HG02623 (cell line): Measurements from ENCODE around the gene ATP6V0D1.
A peak's percentile ranks its signal among the peaks of the same experiment; 100 is the strongest.
"Not testable (repeated sequence)": the region's sequence is repeated elsewhere in the genome, so short reads cannot be mapped to it uniquely, and the experiment has no call there.

Source experiments
- ATAC-seq: cut with Tn5 transposase; IDR thresholded peaks from one replicate; pipeline ENCODE4 v1.9.1; 2021; ENCODE audit warnings: moderate library complexity; ENCODE audit not compliant: unreplicated experiment

The ATP6V0D1 gene

DNA sequence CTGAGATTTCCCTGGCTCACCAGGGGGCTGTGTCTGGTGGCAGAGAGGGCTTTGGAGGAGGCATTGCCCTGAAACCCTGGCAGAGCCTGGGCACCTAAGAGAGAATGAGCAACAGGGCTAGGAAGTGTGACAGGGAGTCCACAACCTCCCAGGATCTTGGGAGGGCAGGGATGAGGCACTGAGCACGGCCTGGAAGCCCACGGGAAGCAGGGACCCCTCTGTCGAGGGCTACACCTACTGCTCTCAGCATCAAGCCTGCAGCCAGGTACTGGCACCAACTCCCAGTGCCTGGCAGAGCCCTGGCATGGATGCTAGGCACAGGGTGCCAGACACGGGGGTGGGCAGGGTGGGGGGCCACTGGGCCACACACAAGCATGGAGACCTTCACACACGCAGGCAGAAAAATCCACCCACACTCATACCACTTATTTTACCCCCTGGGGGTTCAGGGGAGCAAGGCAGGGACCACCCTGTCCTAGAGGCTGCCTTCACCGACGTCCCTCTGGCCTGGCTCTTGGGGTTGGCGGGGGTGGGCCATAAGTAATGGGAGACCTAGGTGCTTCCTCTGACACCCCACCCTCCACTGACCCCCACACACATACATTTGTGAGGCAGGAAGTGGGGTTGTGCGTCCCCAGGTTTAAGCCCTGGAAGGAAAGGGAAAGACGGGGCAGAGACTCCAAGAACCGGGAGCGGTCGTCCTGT is 51.0 kb downstream of the ATP6V0D1 start:
- ATAC-seq = no peak

DNA sequence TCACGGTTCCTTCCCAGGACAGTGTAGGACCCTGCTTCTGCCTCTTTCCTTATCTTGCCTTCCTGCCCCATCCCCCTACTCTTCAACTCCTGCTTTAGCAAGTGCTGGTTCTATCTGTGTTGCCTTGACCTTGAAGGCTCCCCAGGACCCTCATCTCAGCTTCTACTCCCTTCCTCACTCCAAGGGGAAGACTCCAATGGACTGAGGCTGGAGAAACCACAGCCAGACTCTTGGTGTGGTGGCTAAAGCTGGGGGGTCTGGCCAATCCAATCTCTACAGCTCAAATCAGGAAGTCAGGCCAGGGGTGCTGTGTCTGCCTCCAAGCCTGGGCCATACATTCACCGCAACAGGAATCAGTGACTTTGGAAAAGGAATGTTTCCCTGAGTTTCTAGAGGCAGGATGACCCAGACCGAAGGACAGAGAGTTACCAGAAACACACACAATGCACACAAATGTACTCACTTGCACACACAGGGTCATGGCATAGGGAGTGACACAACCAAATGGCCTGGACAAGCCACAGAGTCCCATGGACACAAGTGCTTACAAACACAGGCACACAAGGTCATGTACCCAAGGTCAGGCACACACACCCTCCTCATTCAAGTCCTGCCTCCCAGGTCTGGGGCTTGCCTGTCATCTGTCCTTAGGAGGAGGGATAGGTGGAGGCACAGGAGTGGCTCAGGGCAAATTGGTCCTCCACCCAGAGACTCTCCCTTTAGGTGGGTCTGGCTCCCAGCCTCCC is 51.7 kb downstream of the ATP6V0D1 start:
- ATAC-seq = no peak

DNA sequence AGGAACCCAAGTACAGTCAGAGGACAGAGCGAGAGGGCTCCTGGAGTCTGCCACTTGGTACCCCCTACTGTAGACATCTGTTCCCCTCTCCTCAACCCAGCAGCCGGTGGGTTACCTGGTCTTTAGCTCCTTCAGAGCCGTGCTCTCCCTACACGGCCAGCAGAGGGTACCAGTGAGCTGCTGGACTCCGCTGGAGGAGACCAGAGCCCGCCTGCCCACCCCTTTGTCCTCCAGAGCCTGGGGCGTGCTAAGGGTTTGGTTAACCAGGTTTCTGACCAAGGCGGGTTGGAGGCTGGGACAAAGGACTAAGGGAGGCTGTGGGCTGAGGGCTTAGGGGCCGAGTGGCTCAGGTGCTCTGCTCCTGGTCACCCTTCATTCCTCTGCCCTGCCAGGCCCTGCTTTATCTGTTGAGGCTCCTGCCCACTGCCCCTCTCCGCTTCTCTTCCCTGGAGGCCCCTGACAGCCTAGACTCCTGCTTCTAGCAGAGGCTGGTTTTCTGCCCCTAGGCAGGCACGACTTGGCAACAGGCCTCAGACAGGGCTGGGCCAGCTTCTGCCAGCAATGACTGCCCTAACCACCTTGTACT is 52.7 kb downstream of the ATP6V0D1 start:
- no peak for ATAC-seq

DNA sequence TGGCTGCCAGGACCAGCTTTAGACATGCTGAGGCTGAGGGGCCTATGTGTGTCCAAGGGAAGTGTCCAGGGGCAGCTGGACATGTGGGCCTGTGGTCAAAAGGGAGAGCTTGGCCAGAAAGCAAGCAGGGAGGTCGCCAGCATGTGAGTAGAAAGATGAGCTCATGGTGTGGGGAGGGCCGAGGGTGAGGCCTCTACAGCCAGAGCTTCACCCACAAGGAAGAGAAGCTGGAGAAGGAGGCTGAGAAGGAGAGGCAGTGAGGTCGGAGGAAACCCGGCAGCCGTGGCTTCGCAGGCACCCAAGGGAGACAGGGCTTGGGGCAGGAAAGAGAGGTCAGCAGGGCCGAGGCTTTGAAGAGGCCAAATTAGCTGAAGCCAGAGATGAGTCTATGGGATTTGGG is 54.0 kb downstream of the ATP6V0D1 start:
- ATAC-seq = no peak

DNA sequence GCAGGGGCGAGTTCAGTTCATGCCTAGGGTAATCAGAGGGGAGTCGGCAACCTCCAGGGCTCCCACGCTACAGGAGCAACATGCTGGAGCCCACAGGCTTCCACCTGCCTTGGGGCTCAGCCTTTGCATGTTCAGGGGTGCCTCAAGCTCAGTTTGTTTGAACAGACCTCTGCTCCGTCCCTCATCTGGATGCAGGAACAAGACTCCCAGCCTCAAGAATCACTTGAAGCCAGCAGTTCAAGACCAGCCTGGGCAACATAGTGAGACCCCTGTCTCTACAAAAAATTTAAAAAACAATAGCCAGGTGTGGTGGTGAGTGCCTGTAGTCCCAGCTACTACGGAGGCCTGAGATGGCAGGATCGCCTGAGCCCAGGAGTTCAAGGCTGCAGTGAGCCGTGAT is 54.9 kb downstream of the ATP6V0D1 start:
- no peak for ATAC-seq

DNA sequence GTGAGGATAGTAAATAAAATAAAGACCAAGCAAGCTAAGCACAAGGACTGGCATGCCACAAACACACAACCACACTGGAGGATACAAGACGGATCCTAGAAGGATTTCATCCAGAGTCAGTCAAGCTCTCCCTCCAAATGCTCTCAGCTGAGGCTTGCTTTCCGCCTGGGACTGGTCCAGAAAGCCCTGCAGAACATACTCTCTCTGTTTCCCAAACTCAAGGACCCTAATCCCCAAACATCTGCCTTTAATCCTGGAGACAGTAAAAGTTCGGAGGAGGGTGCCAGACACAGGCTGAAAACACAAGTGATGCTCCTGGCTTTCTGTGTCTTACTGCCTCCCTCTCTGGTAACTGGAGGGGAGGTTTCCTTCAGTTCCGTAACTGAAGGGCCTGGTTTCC is 55.4 kb downstream of the ATP6V0D1 start:
- no peak for ATAC-seq

DNA sequence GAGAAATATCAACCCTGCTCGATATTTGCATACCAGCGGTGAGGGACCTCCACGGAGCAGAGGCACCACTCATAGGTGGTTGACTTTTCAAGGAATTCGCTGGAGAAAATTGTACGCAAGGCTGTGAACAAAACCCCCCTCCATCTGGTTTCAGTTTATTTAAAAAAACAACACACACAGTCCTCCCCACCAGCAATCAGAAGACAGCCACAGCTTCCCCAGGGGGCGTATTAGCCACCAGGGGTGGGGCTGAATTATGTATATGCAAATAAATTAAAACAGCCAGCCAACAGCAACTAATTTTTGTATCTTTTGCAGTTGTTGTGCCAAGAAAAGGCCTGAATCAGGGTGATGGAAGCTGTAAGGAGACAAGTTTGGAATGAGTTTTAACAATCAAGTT is 55.9 kb downstream of the ATP6V0D1 start:
- no peak for ATAC-seq

DNA sequence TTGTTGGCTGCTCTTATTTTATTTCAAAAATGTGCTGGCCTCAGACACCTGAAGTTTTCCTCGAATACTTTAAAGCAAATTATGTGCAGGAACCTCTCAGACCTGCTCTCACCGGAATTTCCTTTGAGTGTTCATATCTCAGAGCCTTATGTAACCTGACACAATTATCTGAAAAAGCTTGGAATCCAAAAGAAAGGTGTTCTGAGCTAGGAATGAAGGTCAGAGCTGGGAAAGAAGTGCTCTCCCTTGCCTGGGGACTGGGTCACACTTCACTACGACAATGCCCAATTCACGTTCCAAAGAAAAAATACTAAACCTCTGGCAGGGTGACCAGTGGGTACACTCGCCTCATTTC is 56.7 kb downstream of the ATP6V0D1 start:
- ATAC-seq = no peak

DNA sequence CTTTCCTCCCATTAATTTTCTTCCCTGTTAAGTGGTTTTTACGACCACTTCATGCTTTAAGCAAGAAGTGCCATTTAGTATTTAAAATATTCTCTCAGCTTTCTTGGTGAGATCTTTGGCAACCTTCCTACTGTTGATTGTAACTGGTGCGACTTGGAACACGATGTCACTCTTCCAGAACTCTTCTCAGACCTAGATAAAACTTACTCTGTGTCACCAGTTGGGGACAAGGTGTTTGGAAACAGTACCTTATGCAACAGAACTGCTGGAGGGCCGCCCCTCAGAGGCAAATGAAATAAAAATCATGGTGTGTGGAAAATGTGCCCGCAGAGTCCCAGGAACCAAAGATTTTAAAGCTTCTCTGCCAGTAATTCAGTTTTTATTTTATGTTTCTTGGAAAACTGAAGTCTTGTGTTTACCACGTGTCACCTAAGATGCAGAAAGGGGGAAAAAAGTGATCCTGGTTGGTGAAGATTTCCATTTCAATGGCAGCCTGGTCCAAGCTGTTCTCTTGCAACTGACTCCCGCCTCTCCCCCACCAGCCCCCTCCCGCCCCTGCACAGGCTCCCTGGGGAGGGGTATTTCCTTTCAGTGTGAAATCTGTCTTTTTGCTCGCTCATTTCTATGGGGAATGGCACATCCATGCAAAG is 57.2 kb downstream of the ATP6V0D1 start:
- ATAC-seq = no peak

DNA sequence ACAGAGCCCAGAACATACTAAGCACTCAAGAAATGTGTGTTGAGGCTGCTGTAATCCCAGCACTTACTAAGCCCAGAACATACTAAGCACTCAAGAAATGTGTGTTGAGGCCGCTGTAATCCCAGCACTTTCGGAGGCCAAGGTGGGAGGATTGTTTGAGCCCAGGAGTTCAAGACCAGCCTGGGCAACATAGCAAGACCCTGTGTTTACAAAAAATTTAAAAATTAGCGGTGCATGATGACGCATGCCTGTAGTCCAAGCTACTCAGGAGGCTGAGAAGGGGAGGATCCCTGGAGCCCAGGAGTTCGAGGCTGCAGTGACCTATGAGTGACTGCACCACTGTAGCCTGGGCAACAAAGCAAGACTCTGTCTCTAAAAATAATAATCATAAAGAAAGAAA is 57.9 kb downstream of the ATP6V0D1 start:
- no peak for ATAC-seq

DNA sequence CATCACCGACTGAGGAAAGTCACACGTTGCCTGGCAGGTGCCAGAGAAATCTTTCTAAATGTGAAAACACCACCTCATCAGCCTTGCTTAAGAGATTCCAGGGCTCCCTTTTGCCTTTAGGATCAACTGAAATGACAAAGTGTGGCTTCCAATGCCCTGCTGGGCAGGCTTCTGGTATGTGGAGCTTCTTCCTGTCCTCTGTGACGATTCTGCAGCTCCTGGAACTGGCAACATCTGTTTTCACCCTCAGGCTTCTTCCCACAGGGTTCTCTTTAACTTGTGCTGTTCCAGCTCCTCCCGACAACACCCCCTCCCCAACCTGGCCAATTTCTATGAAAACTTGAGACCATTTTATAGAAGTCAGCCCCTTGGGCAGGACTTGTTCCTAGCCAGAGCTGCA is 59.9 kb downstream of the ATP6V0D1 start:
- no peak for ATAC-seq

DNA sequence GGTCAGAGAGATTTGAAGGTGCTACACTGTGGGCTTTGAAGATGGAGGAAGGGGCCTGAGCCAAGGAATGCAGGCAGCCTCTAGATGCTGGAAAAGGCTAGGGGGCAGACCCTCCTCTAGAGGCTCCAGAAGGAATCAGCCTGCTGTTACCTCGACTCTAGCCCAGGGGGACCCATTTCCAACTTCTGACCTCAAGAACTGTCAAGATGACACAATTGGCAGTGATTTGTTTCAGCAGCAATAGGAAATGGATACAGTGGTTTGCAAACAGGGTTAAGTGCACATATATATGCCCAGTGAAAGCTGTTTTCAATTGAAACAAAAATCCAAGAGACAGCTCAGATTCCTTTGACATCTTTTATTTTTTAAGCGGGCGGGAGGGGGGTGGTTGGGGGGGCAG is 61.0 kb downstream of the ATP6V0D1 start:
- no peak for ATAC-seq

DNA sequence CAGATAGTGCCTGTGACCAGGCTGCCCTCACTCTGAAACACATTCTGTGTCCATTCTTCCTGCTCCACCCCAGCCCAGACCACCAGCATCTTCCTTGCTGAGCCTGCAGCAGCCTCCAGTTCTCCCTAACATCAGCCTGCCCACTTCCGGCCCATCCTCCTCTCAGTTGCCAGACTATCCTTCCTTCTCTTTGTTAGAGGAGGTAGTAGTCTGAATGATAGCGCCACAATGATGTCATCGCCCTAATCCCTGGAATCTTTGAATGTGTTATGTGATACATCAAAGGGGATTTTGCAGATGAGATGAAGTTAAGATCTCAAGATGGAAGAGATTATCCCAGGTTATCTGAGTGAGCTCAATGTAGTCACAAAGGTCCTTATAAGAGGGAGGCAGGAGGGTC is 61.5 kb downstream of the ATP6V0D1 start:
- ATAC-seq = no peak

DNA sequence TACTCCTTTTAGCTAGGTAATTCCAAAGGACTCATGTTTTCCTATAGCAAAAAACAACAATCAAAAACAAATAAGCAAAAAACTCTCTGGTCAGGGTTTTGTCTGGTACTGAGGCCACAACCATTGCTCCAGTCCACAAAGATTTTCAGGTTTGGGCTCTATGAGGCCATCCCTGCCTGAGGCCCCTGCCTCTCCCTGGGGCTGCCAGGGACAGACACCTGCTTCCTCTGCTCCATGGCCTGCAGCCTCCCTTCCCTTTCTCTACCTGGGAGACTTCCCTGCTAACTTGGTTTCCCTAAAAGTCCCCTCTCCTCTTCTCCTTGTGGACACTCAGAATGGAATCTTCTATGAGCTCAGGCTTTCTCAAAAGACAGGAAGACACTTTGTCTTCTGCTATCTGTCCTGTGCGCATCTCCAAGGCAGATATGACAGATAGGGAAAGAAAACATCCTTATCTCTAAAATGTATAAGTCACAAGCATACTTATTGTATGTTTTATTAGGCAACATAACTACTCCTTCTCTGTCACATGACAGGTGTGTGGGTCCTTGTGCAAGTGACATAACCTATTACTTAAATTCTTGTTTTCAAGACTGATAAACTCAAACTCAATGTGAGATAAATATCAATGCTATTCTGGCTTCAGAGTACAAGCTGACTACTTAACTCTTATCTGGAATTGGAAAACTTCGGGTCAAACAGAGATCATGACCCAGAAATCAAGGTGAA is 63.5 kb downstream of the ATP6V0D1 start:
- no peak for ATAC-seq

DNA sequence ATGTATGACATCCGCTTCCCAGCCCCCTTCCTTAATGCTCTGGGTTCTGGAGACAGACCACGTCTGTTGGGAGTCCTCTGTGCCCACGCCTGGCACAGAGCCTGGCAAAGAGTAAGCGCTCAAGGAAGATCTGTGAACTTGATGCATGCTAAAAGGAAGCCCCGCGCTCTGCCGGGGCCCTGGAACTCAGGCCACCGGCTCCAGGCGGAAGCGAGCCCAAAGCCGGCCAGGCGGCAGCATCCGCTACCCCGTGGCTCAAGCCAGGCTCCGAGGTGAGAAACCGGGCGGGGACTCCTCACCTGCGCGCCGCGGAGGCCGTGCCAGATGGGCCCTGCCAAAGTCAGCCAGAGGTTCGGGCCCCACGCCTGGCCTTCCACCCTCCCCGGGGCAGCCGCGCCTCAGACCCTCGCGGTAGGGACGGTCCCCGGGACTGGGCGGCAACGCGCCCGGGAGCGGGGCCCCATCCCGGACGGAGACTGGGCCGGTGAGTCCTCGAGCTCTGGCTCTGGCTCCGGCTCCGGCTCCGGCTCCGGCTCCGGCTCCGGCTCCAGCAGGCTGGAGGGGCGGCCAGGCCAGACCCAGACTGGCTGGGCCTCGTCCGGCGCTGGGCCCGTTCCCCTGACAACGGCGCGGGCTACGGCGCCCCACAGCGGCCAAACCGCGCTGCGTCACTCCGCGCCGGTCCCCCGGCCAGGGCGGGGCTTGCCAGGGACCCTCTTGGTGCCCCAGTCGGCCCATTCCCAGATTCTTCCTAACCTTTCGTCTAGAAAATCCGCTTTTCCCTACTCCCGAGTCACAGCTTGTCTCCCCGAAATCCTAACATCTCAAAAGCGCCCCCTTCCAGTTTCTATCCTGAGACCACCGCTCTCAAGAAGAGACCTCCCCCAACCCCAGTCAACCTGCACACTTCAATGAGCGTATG is 64.8 kb downstream of the ATP6V0D1 start, which contains the start of gene ZDHHC1:
ZDHHC1 (minus strand) TSS at position 606 of the 922 bp plus-strand sequence. CDS start 8,702 bp downstream, outside the sequence.
- peak; percentile 55 for ATAC-seq

DNA sequence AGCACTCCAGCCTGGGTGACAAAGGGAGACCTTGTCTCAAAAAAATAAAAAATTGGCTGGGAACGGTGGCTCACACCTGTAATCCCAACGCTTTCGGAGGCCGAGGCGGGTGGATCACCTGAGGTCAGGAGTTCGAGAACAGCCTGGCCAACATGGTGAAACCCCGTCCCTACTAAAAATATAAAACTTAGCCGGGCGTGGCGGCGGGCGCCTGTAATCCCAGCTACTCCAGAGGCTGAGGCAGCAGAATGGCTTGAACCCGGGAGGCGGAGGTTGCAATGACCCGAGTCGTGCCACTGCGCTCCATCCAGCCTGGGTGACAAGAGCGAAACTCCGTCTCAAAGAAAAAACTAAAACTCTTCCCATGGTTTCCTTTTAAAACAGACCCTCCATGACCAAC is 65.5 kb downstream of the ATP6V0D1 start:
- not testable (repeated sequence) for ATAC-seq

DNA sequence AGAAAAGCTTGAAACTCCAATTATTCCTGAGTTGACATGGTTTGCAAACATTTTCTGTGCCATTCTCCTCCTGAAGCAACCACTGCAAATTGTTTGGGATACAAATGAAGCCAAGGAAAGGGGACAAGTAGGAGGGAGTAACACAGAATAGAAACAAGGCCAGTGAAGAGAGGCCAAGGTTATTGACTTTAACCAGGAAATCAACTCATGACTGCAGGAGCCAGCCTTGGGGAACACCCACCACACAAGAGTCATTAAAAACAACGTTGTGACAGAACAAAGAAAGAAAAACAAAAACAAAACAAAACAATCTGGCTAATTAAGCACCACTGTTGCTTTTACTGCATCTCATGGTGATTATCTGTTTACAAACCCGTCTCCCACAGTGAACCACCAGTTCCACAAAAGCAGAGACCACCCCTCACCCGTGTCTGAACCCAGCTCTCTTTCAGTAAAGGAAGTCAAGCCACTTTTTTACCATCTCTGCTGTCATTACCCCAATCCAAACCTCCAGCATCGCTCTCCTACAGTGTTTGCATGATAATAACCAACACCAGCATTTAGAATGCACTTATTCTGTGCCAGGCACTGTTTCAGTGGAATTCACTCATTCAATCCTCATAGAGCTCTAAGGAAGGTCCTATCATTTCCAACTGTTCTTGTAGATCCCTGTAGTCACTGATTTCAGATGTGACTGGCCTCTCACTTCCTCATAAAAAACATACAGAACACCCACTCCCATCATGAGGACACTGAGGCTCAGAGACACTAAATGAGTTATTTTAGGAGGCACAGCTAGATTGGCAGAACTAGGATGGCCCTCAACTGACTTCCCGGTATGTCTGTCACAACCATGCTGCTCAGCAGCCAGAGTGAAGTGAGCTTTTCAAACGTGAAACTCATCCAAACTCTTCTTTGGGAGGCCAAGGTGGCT is 66.7 kb downstream of the ATP6V0D1 start:
- ATAC-seq = no peak

DNA sequence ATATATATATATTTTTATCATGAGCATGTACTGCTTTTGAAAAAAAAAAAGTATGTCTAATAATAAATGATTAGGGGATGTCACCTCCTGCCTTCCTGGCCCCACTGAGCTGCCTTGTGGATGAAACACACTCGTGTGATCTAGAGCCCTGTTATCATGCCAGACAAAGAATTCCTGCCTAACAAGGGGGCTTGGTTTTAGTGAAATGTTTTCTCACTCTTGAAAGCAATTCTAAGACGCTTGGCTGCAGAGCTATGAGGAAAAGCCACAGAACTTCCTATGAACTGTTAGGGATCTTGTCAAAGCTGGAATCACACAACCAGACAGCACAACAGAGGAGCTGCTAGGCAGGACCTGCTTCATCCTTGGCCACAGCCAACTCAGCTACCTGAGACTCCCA is 68.7 kb downstream of the ATP6V0D1 start:
- no peak for ATAC-seq

DNA sequence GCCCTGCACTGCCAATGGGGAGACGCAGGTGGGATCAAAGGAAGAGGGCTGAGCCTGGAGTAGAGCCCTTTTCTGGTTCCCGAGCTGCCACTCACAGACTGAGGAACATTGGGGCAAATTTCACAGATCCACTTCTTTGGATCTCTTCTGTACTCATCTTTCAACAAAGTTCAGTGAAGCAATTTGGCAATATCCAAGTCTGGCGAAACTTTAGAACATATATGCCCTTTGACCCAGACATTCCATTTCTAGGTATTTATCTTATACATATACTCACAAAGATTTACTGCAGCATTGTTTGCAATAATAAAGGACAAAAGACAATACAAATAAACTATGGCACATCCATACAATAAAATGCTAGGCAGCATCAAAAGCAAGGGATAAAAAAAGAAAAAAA is 69.6 kb downstream of the ATP6V0D1 start:
- no peak for ATAC-seq
